IMR-90 (cell line): Measurements from ENCODE around the gene PRPSAP1. TPM values are rescaled to one million over a fixed set of nuclear protein-coding genes. Genes with fewer than 3 reads are reported as not detected.

Experiments
- ATAC-seq: fragments of 200-7000 bp; cut with Tn5 transposase; 2 replicates; pipeline ENCODE4 v1.9.1; 2020; ENCODE audit warnings: low read depth, mild to moderate bottlenecking, moderate library complexity
- BruUV-seq: library from RNA; stranded (reverse); fragments of 400-500 nt; replicated peaks from 2 replicates; lab custom pipeline; 2021; lab: Mats Ljungman, UMichigan
- CTCF ChIA-PET: fragments of 300-600 bp; formaldehyde crosslinking; extraction: SDS; loops from one replicate; lab custom pipeline; 2021; ENCODE audit warnings: antibody characterized with exemption; lab: Yijun Ruan, JAX
- POLR2A ChIA-PET: fragments of 300-600 bp; sonication (Branson Sonifier 250); formaldehyde crosslinking; loops from one replicate; lab custom pipeline; 2022; ENCODE audit warnings: antibody characterized with exemption; ENCODE audit not compliant: unreplicated experiment; lab: Charles Lee
- DNase-seq: peaks from one replicate; pipeline ENCODE4 v3.0.0; 2013
- H2AFZ ChIP-seq: replicated peaks from 2 replicates; pipeline ENCODE3; 2013; ENCODE audit warnings: low read length, mild to moderate bottlenecking; ENCODE audit not compliant: poor library complexity
- H2AK5ac ChIP-seq: 2 replicates; pipeline ENCODE4 v1.6.1; 2013; ENCODE audit warnings: low read depth, low read length, inconsistent platforms
- H2AK9ac ChIP-seq: replicated peaks from 2 replicates; pipeline ENCODE3; 2013; ENCODE audit warnings: mild to moderate bottlenecking, low read depth, low read length, moderate library complexity; ENCODE audit not compliant: poor library complexity
- H2BK120ac ChIP-seq: 2 replicates; pipeline ENCODE4 v1.6.1; 2013; ENCODE audit warnings: low read depth, low read length, inconsistent platforms
- H2BK15ac ChIP-seq: 3 replicates; pipeline ENCODE4 v1.6.1; 2013; ENCODE audit warnings: low read depth, low read length, inconsistent platforms
- H2BK20ac ChIP-seq: 2 replicates; pipeline ENCODE4 v1.6.1; 2013; ENCODE audit warnings: low read depth, mild to moderate bottlenecking, inconsistent platforms, low read length, moderate library complexity
- H2BK5ac ChIP-seq: 2 replicates; pipeline ENCODE4 v1.6.1; 2013; ENCODE audit warnings: mild to moderate bottlenecking, low read depth, low read length, inconsistent platforms; ENCODE audit not compliant: poor library complexity, severe bottlenecking
- H3K14ac ChIP-seq: replicated peaks from 2 replicates; pipeline ENCODE4 v1.6.1; 2013; ENCODE audit warnings: low read depth, low read length, inconsistent platforms
- H3K18ac ChIP-seq: 2 replicates; pipeline ENCODE4 v1.6.1; 2013; ENCODE audit warnings: low read depth, low read length, control low read depth
- H3K23ac ChIP-seq: 2 replicates; pipeline ENCODE4 v1.6.1; 2013; ENCODE audit warnings: low read depth, low read length, inconsistent platforms
- H3K27ac ChIP-seq: 2 replicates; pipeline ENCODE4 v1.5.1; 2013; ENCODE audit warnings: mild to moderate bottlenecking, control low read depth, low read length; ENCODE audit not compliant: insufficient read depth
- H3K27me3 ChIP-seq: 2 replicates; pipeline ENCODE4 v1.6.1; 2013; ENCODE audit warnings: low read length; ENCODE audit not compliant: control insufficient read depth, insufficient read depth
- H3K36me3 ChIP-seq: 2 replicates; pipeline ENCODE4 v1.6.1; 2013; ENCODE audit warnings: low read length, mixed read lengths; ENCODE audit not compliant: control insufficient read depth, insufficient read depth
- H3K4ac ChIP-seq: 2 replicates; pipeline ENCODE4 v1.6.1; 2013; ENCODE audit warnings: low read depth, low read length, inconsistent platforms
- H3K4me1 ChIP-seq: 2 replicates; pipeline ENCODE4 v1.6.1; 2013; ENCODE audit warnings: low read length, mixed read lengths; ENCODE audit not compliant: control insufficient read depth, insufficient read depth
- H3K4me2 ChIP-seq: 2 replicates; pipeline ENCODE4 v1.6.1; 2013; ENCODE audit warnings: low read depth, mild to moderate bottlenecking, control low read depth, low read length, moderate library complexity
- H3K4me3 ChIP-seq: 2 replicates; pipeline ENCODE4 v1.5.1; 2013; ENCODE audit warnings: low read depth, mild to moderate bottlenecking, control low read depth, low read length, moderate library complexity; ENCODE audit not compliant: insufficient read depth
- H3K56ac ChIP-seq: 2 replicates; pipeline ENCODE4 v1.6.1; 2013; ENCODE audit warnings: low read length, inconsistent platforms; ENCODE audit not compliant: insufficient read depth; ENCODE audit errors: extremely low read depth
- H3K79me1 ChIP-seq, 2 experiments: 2 replicates each; pipeline ENCODE4 v1.6.1; 2013; ENCODE audit warnings: low read length in 2 of 2, inconsistent platforms in 1 of 2, low read depth in 1 of 2
- H3K9ac ChIP-seq: 2 replicates; pipeline ENCODE4 v1.6.1; 2013; ENCODE audit warnings: low read depth, low read length, control low read depth
- H3K9me1 ChIP-seq: 2 replicates; pipeline ENCODE4 v1.6.1; 2013; ENCODE audit warnings: low read length, inconsistent platforms; ENCODE audit not compliant: insufficient read depth
- H3K9me3 ChIP-seq: 2 replicates; pipeline ENCODE4 v1.6.1; 2013; ENCODE audit warnings: low read length; ENCODE audit not compliant: control insufficient read depth, insufficient read depth
- H4K20me1 ChIP-seq: 2 replicates; pipeline ENCODE4 v1.6.1; 2013; ENCODE audit warnings: low read length, inconsistent platforms; ENCODE audit not compliant: insufficient read depth
- H4K5ac ChIP-seq: 2 replicates; pipeline ENCODE4 v1.6.1; 2013; ENCODE audit warnings: mild to moderate bottlenecking, low read depth, low read length, control low read depth
- H4K8ac ChIP-seq, 2 experiments: 2 replicates each; pipeline ENCODE4 v1.6.1; 2013; ENCODE audit warnings: low read depth in 2 of 2, low read length in 2 of 2, control low read depth in 1 of 2, inconsistent platforms in 1 of 2
- H4K91ac ChIP-seq: 2 replicates; pipeline ENCODE4 v1.6.1; 2013; ENCODE audit warnings: low read depth, low read length, inconsistent platforms; ENCODE audit not compliant: insufficient read depth
- BHLHE40 ChIP-seq: fragments of 150-350 bp; IDR thresholded peaks from 2 replicates; pipeline ENCODE4 v1.6.1; 2016; ENCODE audit warnings: mild to moderate bottlenecking, low read depth, low read length
- CHD1 ChIP-seq: IDR thresholded peaks from 2 replicates; pipeline ENCODE4 v1.6.1; 2012; ENCODE audit warnings: low read depth, low read length, improper control_type of control experiment
- CTCF ChIP-seq: conservative IDR thresholded peaks from 2 replicates; pipeline ENCODE4 v1.5.1; 2012; ENCODE audit warnings: mild to moderate bottlenecking, low read depth, low read length, improper control_type of control experiment
- ELK1 ChIP-seq: fragments of 150-350 bp; IDR thresholded peaks from 2 replicates; pipeline ENCODE4 v1.6.1; 2016; ENCODE audit warnings: low read depth, mild to moderate bottlenecking, low read length, moderate library complexity, borderline replicate concordance
- MAFK ChIP-seq: IDR thresholded peaks from 2 replicates; pipeline ENCODE4 v1.6.1; 2012; ENCODE audit warnings: low read depth, low read length, improper control_type of control experiment
- MAZ ChIP-seq: IDR thresholded peaks from 2 replicates; pipeline ENCODE4 v1.6.1; 2012; ENCODE audit warnings: low read depth, mild to moderate bottlenecking, low read length, improper control_type of control experiment, moderate library complexity, borderline replicate concordance
- NFE2L2 ChIP-seq: fragments of 150-350 bp; IDR thresholded peaks from 2 replicates; pipeline ENCODE4 v1.6.1; 2016; ENCODE audit warnings: low read depth, mild to moderate bottlenecking, low read length
- POLR2A ChIP-seq: IDR thresholded peaks from 2 replicates; pipeline ENCODE4 v1.6.1; 2012; ENCODE audit warnings: mild to moderate bottlenecking, low read depth, low read length
- SMC3 ChIP-seq: fragments of 150-350 bp; IDR thresholded peaks from 2 replicates; pipeline ENCODE4 v1.6.1; 2016; ENCODE audit warnings: low read depth, mild to moderate bottlenecking, antibody characterized with exemption, low read length, moderate library complexity
- WGBS, 2 experiments: methylation state at CpG; one replicate each; pipeline versions ENCODE4 v1.1.5 to v1.1.7; 2013; ENCODE audit warnings: missing lambda C conversion rate in 2 of 2; ENCODE audit not compliant: insufficient read length in 1 of 2; ENCODE audit errors: extremely low coverage in 2 of 2; 5-methylcytosine and 5-hydroxymethylcytosine counted together
- dilution Hi-C: fragments of 300-500 bp; cut with HindIII; formaldehyde crosslinking; loops from one replicate; pipeline ENCODE4 v1.14.3; 2018; ENCODE audit warnings: low sequenced_read_pairs; ENCODE audit not compliant: unreplicated experiment
- in situ Hi-C: fragments of 300-500 bp; cut with MboI; formaldehyde crosslinking; loops from 3 replicates; pipeline ENCODE4 v1.14.3; 2019; ENCODE audit warnings: low sequenced_read_pairs, inconsistent platforms, mixed read lengths
- intact Hi-C: fragments of 100-400 bp; cut with micrococcal nuclease; formaldehyde crosslinking; loops from 2 replicates; pipeline ENCODE4 v1.10.0; 2022
- polyA plus RNA-seq, 3 experiments: library from polyadenylated mRNA; depleted of rRNA; stranded (reverse); fragments of >200 nt; gene quantifications; 2 replicates each; pipeline ENCODE4 v1.2.3, GENCODE V29; 2012; ENCODE audit warnings: low replicate concordance in 1 of 3
- total RNA-seq: library from RNA; depleted of rRNA; stranded (reverse); fragments of >200 nt; gene quantifications from 2 replicates; pipeline ENCODE4 v1.2.3, GENCODE V29; 2012
- TF ChIP-seq, protein P1 (sequence below): fragments of 150-350 bp; IDR thresholded peaks from 2 replicates; pipeline ENCODE4 v1.6.1; 2017; ENCODE audit warnings: mild to moderate bottlenecking, antibody characterized with exemption, low read length, low read depth

The PRPSAP1 gene
- total and polyA plus RNA-seq, 2 of the 4 experiments (the other 2 are of a cell fraction), result 34.4 to 48.6 TPM

DNA sequence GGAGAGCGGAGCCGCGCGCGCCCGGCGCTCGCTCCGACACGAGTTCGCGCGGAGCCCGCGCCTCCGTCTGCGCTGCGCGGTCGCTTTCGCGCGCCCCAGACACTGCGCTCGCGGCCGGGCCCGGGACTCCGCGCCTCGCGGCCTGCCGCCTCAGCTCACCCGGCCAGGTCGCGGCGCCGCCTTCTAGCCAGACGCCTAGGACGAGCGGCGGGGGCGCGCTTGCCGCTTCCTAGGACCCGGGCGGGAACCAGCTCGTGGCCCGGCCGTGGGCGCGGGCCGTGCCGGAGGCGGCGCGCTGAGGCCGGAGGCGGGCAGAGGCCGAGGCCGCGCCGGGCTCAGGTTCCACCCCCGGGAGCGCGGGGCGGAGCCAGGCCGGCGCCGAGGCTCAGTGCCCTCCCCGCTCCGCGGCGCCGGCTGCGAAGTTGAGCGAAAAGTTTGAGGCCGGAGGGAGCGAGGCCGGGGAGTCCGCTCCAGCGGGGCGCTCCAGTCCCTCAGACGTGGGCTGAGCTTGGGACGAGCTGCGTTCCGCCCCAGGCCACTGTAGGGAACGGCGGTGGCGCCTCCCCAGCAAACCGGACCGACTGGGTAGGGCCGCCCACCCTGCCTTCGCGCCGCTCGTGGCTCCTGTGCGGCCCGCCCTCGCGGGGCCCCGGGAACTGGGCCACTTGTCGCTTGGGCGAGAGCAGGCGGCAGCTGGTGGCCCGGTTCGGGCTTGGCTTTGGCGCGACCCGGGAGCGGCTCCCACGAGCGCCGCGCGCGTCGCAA lies 30.7 kb upstream of the PRPSAP1 start, which contains the start of gene SPHK1:
TSS of gene SPHK1 (plus strand) at position 388 of the 765 bp plus-strand sequence. CDS start 1,036 bp downstream, outside the sequence.
- Histone ChIP-seq H3K56ac (peak within 1 kb of the TSS; percentile 50), H4K8ac (peak within 1 kb of the TSS; percentile 83 to 85), H3K4ac (peak within 1 kb of the TSS; percentile 93), H3K4me2 (peak within 1 kb of the TSS; percentile 98), H3K27ac (peak within 1 kb of the TSS; percentile 95), H3K14ac (peak within 1 kb of the TSS; percentile 93), H4K20me1 (peaks cover 34% of the 10 kb centered on the region), H4K5ac (peak within 1 kb of the TSS; percentile 59; the same call in 1 of the 2 replicates), H3K27me3 (no peaks in the 10 kb centered on the region), H2AK5ac (peak within 1 kb of the TSS; percentile 75), H2BK120ac (peak within 1 kb of the TSS; percentile 84; the same call in 1 of the 2 replicates), H3K9ac (peak within 1 kb of the TSS; percentile 92), H2BK15ac (peak within 1 kb of the TSS; percentile 38; the same call in 1 of the 3 replicates), H3K36me3 (peaks cover 17% of the 10 kb centered on the region), H3K9me1 (peaks cover 2% of the 10 kb centered on the region), H3K4me1 (peaks cover 13% of the 10 kb centered on the region), H2AK9ac (peak within 1 kb of the TSS; percentile 96), H3K79me1 (peaks cover 17 to 71% of the 10 kb centered on the region in 2 experiments), H3K23ac (peak within 1 kb of the TSS; percentile 98), H4K91ac (peak within 1 kb of the TSS; percentile 88), H3K9me3 (no peaks in the 10 kb centered on the region), H3K18ac (peak within 1 kb of the TSS; percentile 86), H3K4me3 (peak within 1 kb of the TSS; percentile 80), H2AFZ (peak within 1 kb of the TSS; percentile 89), H2BK20ac (peak within 1 kb of the TSS; percentile 38; the same call in 1 of the 2 replicates), H2BK5ac (peak within 1 kb of the TSS; percentile 87)
- CTCF ChIA-PET, result interaction anchor here (0.6 to 2.2 kb wide), 6 partner anchors 8 to 98 kb away, joined by 3 to 12 read pairs (median 4); no protein-coding TSS in a partner anchor
- POLR2A ChIA-PET, result no interaction called here
- peak; percentile 79 for ATAC-seq
- no TSS peak for BruUV-seq
- dilution Hi-C loops (no loop called here), in situ Hi-C loops (no loop called here), intact Hi-C loops (loop anchor here (2.0 kb wide), 1 partner anchor 14 kb away; no protein-coding TSS in a partner anchor)
- WGBS, 2 experiments, result 1% methylated on average over 62 of the region's 118 CpGs; no CpG with 5 or more reads in 1 of the 2 experiments
- TF ChIP-seq MAZ (peak; percentile 69), CTCF (no peak), BHLHE40 (peak; percentile 26; the same call in 1 of the 2 replicates), NFE2L2 (0 out of 2 replicates have a peak, but pooled peaks have one; percentile 8), POLR2A (peak; percentile 86), SMC3 (no peak), MAFK (no peak), ELK1 (no peak), CHD1 (0 out of 2 replicates have a peak, but pooled peaks have one; percentile 36)
- TF ChIP-seq, protein P1, sequence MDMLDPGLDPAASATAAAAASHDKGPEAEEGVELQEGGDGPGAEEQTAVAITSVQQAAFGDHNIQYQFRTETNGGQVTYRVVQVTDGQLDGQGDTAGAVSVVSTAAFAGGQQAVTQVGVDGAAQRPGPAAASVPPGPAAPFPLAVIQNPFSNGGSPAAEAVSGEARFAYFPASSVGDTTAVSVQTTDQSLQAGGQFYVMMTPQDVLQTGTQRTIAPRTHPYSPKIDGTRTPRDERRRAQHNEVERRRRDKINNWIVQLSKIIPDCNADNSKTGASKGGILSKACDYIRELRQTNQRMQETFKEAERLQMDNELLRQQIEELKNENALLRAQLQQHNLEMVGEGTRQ, result no peak
- DNase-seq, result peak; percentile 81
